A673 (cell line): ENCODE results near the gene SLC17A2.

Source experiments
- EZH2 ChIP-seq: fragments of 200-600 bp; sonication (generic); IDR thresholded peaks from 2 replicates; pipeline ENCODE4 v1.6.1; 2017; ENCODE audit warnings: borderline replicate concordance, low read depth, mild to moderate bottlenecking, mixed read lengths, antibody characterized with exemption, low read length; ENCODE audit not compliant: poor library complexity, severe bottlenecking
- TF ChIP-seq, protein P1 (sequence below): fragments of 300-800, 200-600 bp; sonication (generic); conservative IDR thresholded peaks from 2 replicates; pipeline ENCODE4 v1.5.1; 2017; ENCODE audit warnings: low read depth, mild to moderate bottlenecking, antibody characterized with exemption, low read length, moderate library complexity, mixed read lengths

DNA sequence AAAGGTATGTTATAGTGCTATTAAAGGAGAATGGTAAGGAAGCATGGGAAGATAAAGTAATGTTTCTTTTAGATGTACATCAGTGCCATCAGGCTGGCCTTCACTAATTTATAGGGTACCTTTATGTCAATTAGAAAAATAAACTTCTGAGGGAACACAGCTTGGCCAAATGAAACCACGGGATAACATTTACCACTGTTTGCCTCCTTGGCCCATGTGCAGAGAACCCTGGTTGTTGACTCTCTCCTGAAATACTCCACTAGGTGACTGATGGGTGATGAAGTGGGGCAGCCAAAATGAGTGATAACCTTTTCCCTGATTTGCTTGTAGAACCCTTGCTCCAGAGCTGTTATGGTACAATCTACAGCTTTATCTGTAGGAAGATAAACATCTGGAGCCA, 41.6 kb upstream of the SLC17A2 start:
- TF ChIP-seq, protein P1, sequence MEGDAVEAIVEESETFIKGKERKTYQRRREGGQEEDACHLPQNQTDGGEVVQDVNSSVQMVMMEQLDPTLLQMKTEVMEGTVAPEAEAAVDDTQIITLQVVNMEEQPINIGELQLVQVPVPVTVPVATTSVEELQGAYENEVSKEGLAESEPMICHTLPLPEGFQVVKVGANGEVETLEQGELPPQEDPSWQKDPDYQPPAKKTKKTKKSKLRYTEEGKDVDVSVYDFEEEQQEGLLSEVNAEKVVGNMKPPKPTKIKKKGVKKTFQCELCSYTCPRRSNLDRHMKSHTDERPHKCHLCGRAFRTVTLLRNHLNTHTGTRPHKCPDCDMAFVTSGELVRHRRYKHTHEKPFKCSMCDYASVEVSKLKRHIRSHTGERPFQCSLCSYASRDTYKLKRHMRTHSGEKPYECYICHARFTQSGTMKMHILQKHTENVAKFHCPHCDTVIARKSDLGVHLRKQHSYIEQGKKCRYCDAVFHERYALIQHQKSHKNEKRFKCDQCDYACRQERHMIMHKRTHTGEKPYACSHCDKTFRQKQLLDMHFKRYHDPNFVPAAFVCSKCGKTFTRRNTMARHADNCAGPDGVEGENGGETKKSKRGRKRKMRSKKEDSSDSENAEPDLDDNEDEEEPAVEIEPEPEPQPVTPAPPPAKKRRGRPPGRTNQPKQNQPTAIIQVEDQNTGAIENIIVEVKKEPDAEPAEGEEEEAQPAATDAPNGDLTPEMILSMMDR: no peak
- TF ChIP-seq EZH2: no peak
